IMR-90 (cell line): ENCODE measurements around the gene NUCB1. TPM values are rescaled to one million over a fixed set of nuclear protein-coding genes. Genes with fewer than 3 reads are reported as not detected.

Source experiments
- ATAC-seq: fragments of 200-7000 bp; cut with Tn5 transposase; 2 replicates; pipeline ENCODE4 v1.9.1; 2020; ENCODE audit warnings: low read depth, mild to moderate bottlenecking, moderate library complexity
- BruUV-seq: library from RNA; stranded (reverse); fragments of 400-500 nt; replicated peaks from 2 replicates; lab custom pipeline; 2021; lab: Mats Ljungman, UMichigan
- CTCF ChIA-PET: fragments of 300-600 bp; formaldehyde crosslinking; extraction: SDS; loops from one replicate; lab custom pipeline; 2021; ENCODE audit warnings: antibody characterized with exemption; lab: Yijun Ruan, JAX
- POLR2A ChIA-PET: fragments of 300-600 bp; sonication (Branson Sonifier 250); formaldehyde crosslinking; loops from one replicate; lab custom pipeline; 2022; ENCODE audit warnings: antibody characterized with exemption; ENCODE audit not compliant: unreplicated experiment; lab: Charles Lee
- DNase-seq: peaks from one replicate; pipeline ENCODE4 v3.0.0; 2013
- H2AFZ ChIP-seq: replicated peaks from 2 replicates; pipeline ENCODE3; 2013; ENCODE audit warnings: low read length, mild to moderate bottlenecking; ENCODE audit not compliant: poor library complexity
- H2AK5ac ChIP-seq: 2 replicates; pipeline ENCODE4 v1.6.1; 2013; ENCODE audit warnings: low read depth, low read length, inconsistent platforms
- H2AK9ac ChIP-seq: replicated peaks from 2 replicates; pipeline ENCODE3; 2013; ENCODE audit warnings: mild to moderate bottlenecking, low read depth, low read length, moderate library complexity; ENCODE audit not compliant: poor library complexity
- H2BK120ac ChIP-seq: 2 replicates; pipeline ENCODE4 v1.6.1; 2013; ENCODE audit warnings: low read depth, low read length, inconsistent platforms
- H2BK15ac ChIP-seq: 3 replicates; pipeline ENCODE4 v1.6.1; 2013; ENCODE audit warnings: low read depth, low read length, inconsistent platforms
- H2BK20ac ChIP-seq: 2 replicates; pipeline ENCODE4 v1.6.1; 2013; ENCODE audit warnings: low read depth, mild to moderate bottlenecking, inconsistent platforms, low read length, moderate library complexity
- H2BK5ac ChIP-seq: 2 replicates; pipeline ENCODE4 v1.6.1; 2013; ENCODE audit warnings: mild to moderate bottlenecking, low read depth, low read length, inconsistent platforms; ENCODE audit not compliant: poor library complexity, severe bottlenecking
- H3K14ac ChIP-seq: replicated peaks from 2 replicates; pipeline ENCODE4 v1.6.1; 2013; ENCODE audit warnings: low read depth, low read length, inconsistent platforms
- H3K18ac ChIP-seq: 2 replicates; pipeline ENCODE4 v1.6.1; 2013; ENCODE audit warnings: low read depth, low read length, control low read depth
- H3K23ac ChIP-seq: 2 replicates; pipeline ENCODE4 v1.6.1; 2013; ENCODE audit warnings: low read depth, low read length, inconsistent platforms
- H3K27ac ChIP-seq: 2 replicates; pipeline ENCODE4 v1.5.1; 2013; ENCODE audit warnings: mild to moderate bottlenecking, control low read depth, low read length; ENCODE audit not compliant: insufficient read depth
- H3K27me3 ChIP-seq: 2 replicates; pipeline ENCODE4 v1.6.1; 2013; ENCODE audit warnings: low read length; ENCODE audit not compliant: control insufficient read depth, insufficient read depth
- H3K36me3 ChIP-seq: 2 replicates; pipeline ENCODE4 v1.6.1; 2013; ENCODE audit warnings: low read length, mixed read lengths; ENCODE audit not compliant: control insufficient read depth, insufficient read depth
- H3K4ac ChIP-seq: 2 replicates; pipeline ENCODE4 v1.6.1; 2013; ENCODE audit warnings: low read depth, low read length, inconsistent platforms
- H3K4me1 ChIP-seq: 2 replicates; pipeline ENCODE4 v1.6.1; 2013; ENCODE audit warnings: low read length, mixed read lengths; ENCODE audit not compliant: control insufficient read depth, insufficient read depth
- H3K4me2 ChIP-seq: 2 replicates; pipeline ENCODE4 v1.6.1; 2013; ENCODE audit warnings: low read depth, mild to moderate bottlenecking, control low read depth, low read length, moderate library complexity
- H3K4me3 ChIP-seq: 2 replicates; pipeline ENCODE4 v1.5.1; 2013; ENCODE audit warnings: low read depth, mild to moderate bottlenecking, control low read depth, low read length, moderate library complexity; ENCODE audit not compliant: insufficient read depth
- H3K56ac ChIP-seq: 2 replicates; pipeline ENCODE4 v1.6.1; 2013; ENCODE audit warnings: low read length, inconsistent platforms; ENCODE audit not compliant: insufficient read depth; ENCODE audit errors: extremely low read depth
- H3K79me1 ChIP-seq, 2 experiments: 2 replicates each; pipeline ENCODE4 v1.6.1; 2013; ENCODE audit warnings: low read length in 2 of 2, inconsistent platforms in 1 of 2, low read depth in 1 of 2
- H3K9ac ChIP-seq: 2 replicates; pipeline ENCODE4 v1.6.1; 2013; ENCODE audit warnings: low read depth, low read length, control low read depth
- H3K9me1 ChIP-seq: 2 replicates; pipeline ENCODE4 v1.6.1; 2013; ENCODE audit warnings: low read length, inconsistent platforms; ENCODE audit not compliant: insufficient read depth
- H3K9me3 ChIP-seq: 2 replicates; pipeline ENCODE4 v1.6.1; 2013; ENCODE audit warnings: low read length; ENCODE audit not compliant: control insufficient read depth, insufficient read depth
- H4K20me1 ChIP-seq: 2 replicates; pipeline ENCODE4 v1.6.1; 2013; ENCODE audit warnings: low read length, inconsistent platforms; ENCODE audit not compliant: insufficient read depth
- H4K5ac ChIP-seq: 2 replicates; pipeline ENCODE4 v1.6.1; 2013; ENCODE audit warnings: mild to moderate bottlenecking, low read depth, low read length, control low read depth
- H4K8ac ChIP-seq, 2 experiments: 2 replicates each; pipeline ENCODE4 v1.6.1; 2013; ENCODE audit warnings: low read depth in 2 of 2, low read length in 2 of 2, control low read depth in 1 of 2, inconsistent platforms in 1 of 2
- H4K91ac ChIP-seq: 2 replicates; pipeline ENCODE4 v1.6.1; 2013; ENCODE audit warnings: low read depth, low read length, inconsistent platforms; ENCODE audit not compliant: insufficient read depth
- BHLHE40 ChIP-seq: fragments of 150-350 bp; IDR thresholded peaks from 2 replicates; pipeline ENCODE4 v1.6.1; 2016; ENCODE audit warnings: mild to moderate bottlenecking, low read depth, low read length
- CEBPB ChIP-seq: IDR thresholded peaks from 2 replicates; pipeline ENCODE4 v1.6.1; 2012; ENCODE audit warnings: low read depth, low read length, improper control_type of control experiment
- FOS ChIP-seq: fragments of 150-350 bp; IDR thresholded peaks from 2 replicates; pipeline ENCODE4 v1.6.1; 2016; ENCODE audit warnings: low read depth, low read length
- MAFK ChIP-seq: IDR thresholded peaks from 2 replicates; pipeline ENCODE4 v1.6.1; 2012; ENCODE audit warnings: low read depth, low read length, improper control_type of control experiment
- MAZ ChIP-seq: IDR thresholded peaks from 2 replicates; pipeline ENCODE4 v1.6.1; 2012; ENCODE audit warnings: low read depth, mild to moderate bottlenecking, low read length, improper control_type of control experiment, moderate library complexity, borderline replicate concordance
- MXI1 ChIP-seq: IDR thresholded peaks from 2 replicates; pipeline ENCODE4 v1.6.1; 2012; ENCODE audit warnings: low read depth, mild to moderate bottlenecking, low read length, moderate library complexity, borderline replicate concordance
- POLR2A ChIP-seq: IDR thresholded peaks from 2 replicates; pipeline ENCODE4 v1.6.1; 2012; ENCODE audit warnings: mild to moderate bottlenecking, low read depth, low read length
- RFX5 ChIP-seq: IDR thresholded peaks from 2 replicates; pipeline ENCODE4 v1.8.0; 2012; ENCODE audit warnings: low read depth, mild to moderate bottlenecking, low read length, moderate library complexity
- SMC3 ChIP-seq: fragments of 150-350 bp; IDR thresholded peaks from 2 replicates; pipeline ENCODE4 v1.6.1; 2016; ENCODE audit warnings: low read depth, mild to moderate bottlenecking, antibody characterized with exemption, low read length, moderate library complexity
- WGBS, 2 experiments: methylation state at CpG; one replicate each; pipeline versions ENCODE4 v1.1.5 to v1.1.7; 2013; ENCODE audit warnings: missing lambda C conversion rate in 2 of 2; ENCODE audit not compliant: insufficient read length in 1 of 2; ENCODE audit errors: extremely low coverage in 2 of 2; 5-methylcytosine and 5-hydroxymethylcytosine counted together
- dilution Hi-C: fragments of 300-500 bp; cut with HindIII; formaldehyde crosslinking; loops from one replicate; pipeline ENCODE4 v1.14.3; 2018; ENCODE audit warnings: low sequenced_read_pairs; ENCODE audit not compliant: unreplicated experiment
- in situ Hi-C: fragments of 300-500 bp; cut with MboI; formaldehyde crosslinking; loops from 3 replicates; pipeline ENCODE4 v1.14.3; 2019; ENCODE audit warnings: low sequenced_read_pairs, inconsistent platforms, mixed read lengths
- intact Hi-C: fragments of 100-400 bp; cut with micrococcal nuclease; formaldehyde crosslinking; loops from 2 replicates; pipeline ENCODE4 v1.10.0; 2022
- polyA plus RNA-seq, 3 experiments: library from polyadenylated mRNA; depleted of rRNA; stranded (reverse); fragments of >200 nt; gene quantifications; 2 replicates each; pipeline ENCODE4 v1.2.3, GENCODE V29; 2012; ENCODE audit warnings: low replicate concordance in 1 of 3
- total RNA-seq: library from RNA; depleted of rRNA; stranded (reverse); fragments of >200 nt; gene quantifications from 2 replicates; pipeline ENCODE4 v1.2.3, GENCODE V29; 2012
- TF ChIP-seq, protein P1 (sequence below): conservative IDR thresholded peaks from 2 replicates; pipeline ENCODE4 v1.5.1; 2012; ENCODE audit warnings: mild to moderate bottlenecking, low read depth, low read length, improper control_type of control experiment
- TF ChIP-seq, protein P2 (sequence below): fragments of 150-350 bp; IDR thresholded peaks from 2 replicates; pipeline ENCODE4 v1.6.1; 2017; ENCODE audit warnings: mild to moderate bottlenecking, antibody characterized with exemption, low read length, low read depth
- TF ChIP-seq, protein P3 (sequence below): fragments of 150-350 bp; IDR thresholded peaks from 2 replicates; pipeline ENCODE4 v1.6.1; 2016; ENCODE audit warnings: low read depth, mild to moderate bottlenecking, low read length, moderate library complexity, borderline replicate concordance

The NUCB1 gene
- total and polyA plus RNA-seq, 2 of the 4 experiments (the other 2 are of a cell fraction) = 37.3 to 253 TPM

DNA sequence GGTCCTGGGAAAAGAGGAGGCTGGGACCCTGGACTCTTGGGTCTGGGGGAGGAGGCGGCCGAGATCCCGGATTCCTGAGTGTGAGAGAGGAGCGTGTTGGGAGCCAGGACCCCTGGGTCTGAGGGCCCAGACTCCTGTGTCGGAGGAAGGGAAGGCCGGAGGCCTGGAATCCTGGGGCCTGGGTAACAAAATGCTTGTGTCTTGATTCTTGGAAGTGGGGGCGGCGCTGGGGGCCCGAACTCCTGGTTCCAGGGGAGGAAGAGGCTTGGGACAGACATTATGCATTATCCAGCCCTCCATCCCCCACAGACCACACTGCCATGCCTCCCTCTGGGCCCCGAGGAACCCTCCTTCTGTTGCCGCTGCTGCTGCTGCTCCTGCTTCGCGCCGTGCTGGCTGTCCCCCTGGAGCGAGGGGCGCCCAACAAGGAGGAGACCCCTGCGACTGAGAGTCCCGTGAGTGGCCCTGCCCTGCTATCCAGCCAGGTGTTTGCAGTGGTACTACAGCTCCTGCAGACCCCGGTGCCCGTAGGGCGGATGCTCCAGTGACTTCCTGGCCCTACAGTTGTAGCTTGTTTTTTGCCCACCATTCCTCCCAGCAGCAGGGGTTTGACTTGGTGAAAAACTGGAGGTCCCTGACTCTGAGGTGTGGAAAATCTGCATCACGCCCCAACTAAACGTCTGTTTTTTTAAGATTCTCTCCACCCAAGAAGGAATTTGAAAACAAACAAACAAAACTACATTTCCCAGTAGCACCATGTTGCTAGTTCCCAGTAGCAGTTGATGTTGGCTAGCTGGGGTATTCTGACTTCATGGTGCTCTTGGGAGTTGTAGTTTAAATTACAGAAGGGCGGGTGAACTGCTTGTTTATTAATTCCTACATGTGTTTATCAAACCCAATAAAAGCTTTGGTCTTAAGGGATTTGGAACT is 630 bp downstream of the NUCB1 start:
- Histone ChIP-seq H3K18ac (no peak overlapping the region), H2AK5ac (peak overlapping the region; percentile 55; the same call in 1 of the 2 replicates), H3K4ac (peak overlapping the region; percentile 85), H3K14ac (peak overlapping the region; percentile 69), H2BK5ac (peak overlapping the region; percentile 38), H4K20me1 (peaks cover 2% of the 10 kb centered on the region; the same call in 1 of the 2 replicates), H3K4me3 (peak overlapping the region; percentile 79), H3K27ac (peak overlapping the region; percentile 56), H3K36me3 (peaks cover 18% of the 10 kb centered on the region), H3K79me1 (peaks cover 20 to 48% of the 10 kb centered on the region in 2 experiments), H2BK15ac (no peak overlapping the region), H3K4me1 (peaks cover 2% of the 10 kb centered on the region; the same call in 1 of the 2 replicates), H3K27me3 (no peaks in the 10 kb centered on the region), H2AK9ac (peak overlapping the region; percentile 94), H3K4me2 (peak overlapping the region; percentile 96), H3K9me1 (peaks cover 12% of the 10 kb centered on the region), H2BK120ac (no peak overlapping the region), H4K8ac (peak overlapping the region; percentile 5 to 54; a peak in 3 of 4 replicates), H3K23ac (peak overlapping the region; percentile 62; the same call in 1 of the 2 replicates), H3K56ac (no peak overlapping the region; the same call in 1 of the 2 replicates), H4K91ac (peak overlapping the region; percentile 43), H4K5ac (peak overlapping the region; percentile 15; the same call in 1 of the 2 replicates), H2BK20ac (no peak overlapping the region), H3K9me3 (no peaks in the 10 kb centered on the region), H3K9ac (peak overlapping the region; percentile 71), H2AFZ (peak overlapping the region; percentile 91)
- ATAC-seq = peak; percentile 2; the same call in 1 of the 2 replicates
- CTCF ChIA-PET = interaction anchor here (0.6 to 1.0 kb wide), 2 partner anchors 51 to 117 kb away, joined by 3 to 4 read pairs; no protein-coding TSS in a partner anchor
- in situ Hi-C loops = no loop called here
- dilution Hi-C loops = no loop called here
- WGBS, 2 experiments = 13% methylated on average over 14 of the region's 24 CpGs; no CpG with 5 or more reads in 1 of the 2 experiments
- intact Hi-C loops = loop anchor here (2.0 kb wide), 1 partner anchor 54 kb away; the partner anchor contains the start of gene BAX
- BruUV-seq = TSS peak; percentile 70
- DNase-seq = peak; percentile 35
- POLR2A ChIA-PET = interaction anchor here (0.6 to 1.4 kb wide), 3 partner anchors 21 to 63 kb away, joined by 3 to 5 read pairs (median 5); no protein-coding TSS in a partner anchor
- no peak for TF ChIP-seq FOS
- no peak; the same call in 1 of the 2 replicates for TF ChIP-seq SMC3
- TF ChIP-seq, protein P1, sequence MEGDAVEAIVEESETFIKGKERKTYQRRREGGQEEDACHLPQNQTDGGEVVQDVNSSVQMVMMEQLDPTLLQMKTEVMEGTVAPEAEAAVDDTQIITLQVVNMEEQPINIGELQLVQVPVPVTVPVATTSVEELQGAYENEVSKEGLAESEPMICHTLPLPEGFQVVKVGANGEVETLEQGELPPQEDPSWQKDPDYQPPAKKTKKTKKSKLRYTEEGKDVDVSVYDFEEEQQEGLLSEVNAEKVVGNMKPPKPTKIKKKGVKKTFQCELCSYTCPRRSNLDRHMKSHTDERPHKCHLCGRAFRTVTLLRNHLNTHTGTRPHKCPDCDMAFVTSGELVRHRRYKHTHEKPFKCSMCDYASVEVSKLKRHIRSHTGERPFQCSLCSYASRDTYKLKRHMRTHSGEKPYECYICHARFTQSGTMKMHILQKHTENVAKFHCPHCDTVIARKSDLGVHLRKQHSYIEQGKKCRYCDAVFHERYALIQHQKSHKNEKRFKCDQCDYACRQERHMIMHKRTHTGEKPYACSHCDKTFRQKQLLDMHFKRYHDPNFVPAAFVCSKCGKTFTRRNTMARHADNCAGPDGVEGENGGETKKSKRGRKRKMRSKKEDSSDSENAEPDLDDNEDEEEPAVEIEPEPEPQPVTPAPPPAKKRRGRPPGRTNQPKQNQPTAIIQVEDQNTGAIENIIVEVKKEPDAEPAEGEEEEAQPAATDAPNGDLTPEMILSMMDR = no peak
- TF ChIP-seq MAZ = no peak
- no peak for TF ChIP-seq POLR2A
- TF ChIP-seq MXI1 = no peak
- TF ChIP-seq RFX5 = no peak
- TF ChIP-seq, protein P2, sequence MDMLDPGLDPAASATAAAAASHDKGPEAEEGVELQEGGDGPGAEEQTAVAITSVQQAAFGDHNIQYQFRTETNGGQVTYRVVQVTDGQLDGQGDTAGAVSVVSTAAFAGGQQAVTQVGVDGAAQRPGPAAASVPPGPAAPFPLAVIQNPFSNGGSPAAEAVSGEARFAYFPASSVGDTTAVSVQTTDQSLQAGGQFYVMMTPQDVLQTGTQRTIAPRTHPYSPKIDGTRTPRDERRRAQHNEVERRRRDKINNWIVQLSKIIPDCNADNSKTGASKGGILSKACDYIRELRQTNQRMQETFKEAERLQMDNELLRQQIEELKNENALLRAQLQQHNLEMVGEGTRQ = no peak
- TF ChIP-seq CEBPB = no peak
- no peak for TF ChIP-seq MAFK
- TF ChIP-seq, protein P3, sequence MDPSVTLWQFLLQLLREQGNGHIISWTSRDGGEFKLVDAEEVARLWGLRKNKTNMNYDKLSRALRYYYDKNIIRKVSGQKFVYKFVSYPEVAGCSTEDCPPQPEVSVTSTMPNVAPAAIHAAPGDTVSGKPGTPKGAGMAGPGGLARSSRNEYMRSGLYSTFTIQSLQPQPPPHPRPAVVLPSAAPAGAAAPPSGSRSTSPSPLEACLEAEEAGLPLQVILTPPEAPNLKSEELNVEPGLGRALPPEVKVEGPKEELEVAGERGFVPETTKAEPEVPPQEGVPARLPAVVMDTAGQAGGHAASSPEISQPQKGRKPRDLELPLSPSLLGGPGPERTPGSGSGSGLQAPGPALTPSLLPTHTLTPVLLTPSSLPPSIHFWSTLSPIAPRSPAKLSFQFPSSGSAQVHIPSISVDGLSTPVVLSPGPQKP = no peak
- no peak for TF ChIP-seq BHLHE40
